ENCODE measurements around the gene METTL1.
A peak's percentile ranks its signal among the peaks of the same experiment; 100 is the strongest.
"Not testable (repeated sequence)": the region's sequence is repeated elsewhere in the genome, so short reads cannot be mapped to it uniquely, and the experiment has no call there.

Gene METTL1

GRCh38 chr12:57777911-57778310, 6.0 kb upstream of the METTL1 start:
- H3K4me3 ChIP-seq (ENCODE audit: extremely low read depth, insufficient read depth, low read length, poor library complexity, severe bottlenecking): no peak overlapping the region
- 100% methylated on average over 6 of the region's 7 CpGs; no CpG with 5 or more reads in 1 of the 2 experiments for WGBS, 2 experiments (ENCODE audit: insufficient coverage in 2 of 2)

GRCh38 chr12:57777367-57777766, 5.5 kb upstream of the METTL1 start:
- whole genome bisulfite sequencing, 2 experiments (ENCODE audit: insufficient coverage in 2 of 2): 87 to 97% methylated on average over 3 of the region's 7 CpGs
- no peak overlapping the region for H3K27ac ChIP-seq (ENCODE audit: low read depth, low read length, severe bottlenecking)
- no peak overlapping the region for H3K4me3 ChIP-seq (ENCODE audit: extremely low read depth, insufficient read depth, low read length, poor library complexity, severe bottlenecking)
- H3K36me3 ChIP-seq (ENCODE audit: control insufficient read depth, insufficient read depth, low read length): peaks cover 6% of the 10 kb centered on the region
- H3K4me1 ChIP-seq (ENCODE audit: control insufficient read depth, insufficient read depth, low read length, poor library complexity, severe bottlenecking): no peaks in the 10 kb centered on the region
- H3K9me3 ChIP-seq (ENCODE audit: control insufficient read depth, low read length): no peaks in the 10 kb centered on the region

More at GRCh38 chr12:57777911-57778310, 6.0 kb upstream of the METTL1 start:
- Histone ChIP-seq H3K9me3 (ENCODE audit: control insufficient read depth, low read length) (no peaks in the 10 kb centered on the region), H3K4me1 (ENCODE audit: control insufficient read depth, insufficient read depth, low read length, poor library complexity, severe bottlenecking) (no peaks in the 10 kb centered on the region), H3K27ac (ENCODE audit: low read depth, low read length, severe bottlenecking) (no peak overlapping the region), H3K36me3 (ENCODE audit: control insufficient read depth, insufficient read depth, low read length) (peaks cover 6% of the 10 kb centered on the region)

GRCh38 chr12:57776247-57776587, 4.3 kb upstream of the METTL1 start:
- peaks cover 6% of the 10 kb centered on the region for H3K36me3 ChIP-seq (ENCODE audit: control insufficient read depth, insufficient read depth, low read length)
- no peaks in the 10 kb centered on the region for H3K4me1 ChIP-seq (ENCODE audit: control insufficient read depth, insufficient read depth, low read length, poor library complexity, severe bottlenecking)
- H3K4me3 ChIP-seq (ENCODE audit: extremely low read depth, insufficient read depth, low read length, poor library complexity, severe bottlenecking): no peak overlapping the region
- 85 to 100% methylated on average over 1 to 2 of the region's 2 CpGs for WGBS, 2 experiments (ENCODE audit: insufficient coverage in 2 of 2)
- no peaks in the 10 kb centered on the region for H3K9me3 ChIP-seq (ENCODE audit: control insufficient read depth, low read length)
- no peak overlapping the region for H3K27ac ChIP-seq (ENCODE audit: low read depth, low read length, severe bottlenecking)

GRCh38 chr12:57775563-57776246, 3.8 kb upstream of the METTL1 start:
- peaks cover 3% of the 10 kb centered on the region for H3K4me1 ChIP-seq (ENCODE audit: control insufficient read depth, insufficient read depth, low read length, poor library complexity, severe bottlenecking)
- no peak overlapping the region for H3K27ac ChIP-seq (ENCODE audit: low read depth, low read length, severe bottlenecking)
- H3K36me3 ChIP-seq (ENCODE audit: control insufficient read depth, insufficient read depth, low read length): peaks cover 9% of the 10 kb centered on the region
- WGBS, 2 experiments (ENCODE audit: insufficient coverage in 2 of 2): 84 to 86% methylated on average over 3 to 4 of the region's 4 CpGs
- H3K9me3 ChIP-seq (ENCODE audit: control insufficient read depth, low read length): no peaks in the 10 kb centered on the region
- H3K4me3 ChIP-seq (ENCODE audit: extremely low read depth, insufficient read depth, low read length, poor library complexity, severe bottlenecking): no peak overlapping the region

- Histone ChIP-seq H3K9me3 (ENCODE audit: control insufficient read depth, low read length) (no peaks in the 10 kb centered on the region), H3K27ac (ENCODE audit: low read depth, low read length, severe bottlenecking) (no peak overlapping the region), H3K36me3 (ENCODE audit: control insufficient read depth, insufficient read depth, low read length) (peaks cover 11% of the 10 kb centered on the region), H3K4me3 (ENCODE audit: extremely low read depth, insufficient read depth, low read length, poor library complexity, severe bottlenecking) (no peak overlapping the region), H3K4me1 (ENCODE audit: control insufficient read depth, insufficient read depth, low read length, poor library complexity, severe bottlenecking) (peaks cover 3% of the 10 kb centered on the region)
- WGBS, 2 experiments (ENCODE audit: insufficient coverage in 2 of 2): no CpG with 5 or more reads among the region's 3 CpGs
Observed at GRCh38 chr12:57775044-57775443, 3.1 kb upstream of the METTL1 start.

- 97 to 100% methylated on average over 3 to 5 of the region's 11 CpGs for WGBS, 2 experiments (ENCODE audit: insufficient coverage in 2 of 2)
- H3K36me3 ChIP-seq (ENCODE audit: control insufficient read depth, insufficient read depth, low read length): peaks cover 10% of the 10 kb centered on the region
- not testable (repeated sequence) for H3K27ac ChIP-seq (ENCODE audit: low read depth, low read length, severe bottlenecking); H3K9me3 ChIP-seq (ENCODE audit: control insufficient read depth, low read length); H3K4me1 ChIP-seq (ENCODE audit: control insufficient read depth, insufficient read depth, low read length, poor library complexity, severe bottlenecking); H3K4me3 ChIP-seq (ENCODE audit: extremely low read depth, insufficient read depth, low read length, poor library complexity, severe bottlenecking)
Observed at GRCh38 chr12:57774634-57775033, 2.7 kb upstream of the METTL1 start.

GRCh38 chr12:57772429-57773322, 771 bp upstream of the METTL1 start, which contains the start of gene EEF1AKMT3:
Gene EEF1AKMT3 (plus strand): TSS chr12:57772614. CDS start chr12:57772725, 111 bp downstream.
- Histone ChIP-seq H3K4me1 (ENCODE audit: control insufficient read depth, insufficient read depth, low read length, poor library complexity, severe bottlenecking) (peaks cover 3% of the 10 kb centered on the region), H3K4me3 (ENCODE audit: extremely low read depth, insufficient read depth, low read length, poor library complexity, severe bottlenecking) (peak within 1 kb of the TSS; percentile 74), H3K36me3 (ENCODE audit: control insufficient read depth, insufficient read depth, low read length) (peaks cover 25% of the 10 kb centered on the region), H3K27ac (ENCODE audit: low read depth, low read length, severe bottlenecking) (peak within 1 kb of the TSS; percentile 96), H3K9me3 (ENCODE audit: control insufficient read depth, low read length) (no peaks in the 10 kb centered on the region)
- 0 to 6% methylated on average over 48 to 49 of the region's 67 CpGs for WGBS, 2 experiments (ENCODE audit: insufficient coverage in 2 of 2)

GRCh38 chr12:57771236-57771872, 551 bp downstream of the METTL1 start:
- 1% methylated on average over 12 to 13 of the region's 16 CpGs for WGBS, 2 experiments (ENCODE audit: insufficient coverage in 2 of 2)
- no peaks in the 10 kb centered on the region for H3K9me3 ChIP-seq (ENCODE audit: control insufficient read depth, low read length)
- peak overlapping the region; percentile 74 for H3K4me3 ChIP-seq (ENCODE audit: extremely low read depth, insufficient read depth, low read length, poor library complexity, severe bottlenecking)
- H3K36me3 ChIP-seq (ENCODE audit: control insufficient read depth, insufficient read depth, low read length): peaks cover 25% of the 10 kb centered on the region
- peaks cover 7% of the 10 kb centered on the region for H3K4me1 ChIP-seq (ENCODE audit: control insufficient read depth, insufficient read depth, low read length, poor library complexity, severe bottlenecking)
- peak overlapping the region; percentile 96 for H3K27ac ChIP-seq (ENCODE audit: low read depth, low read length, severe bottlenecking)

- H3K27ac ChIP-seq (ENCODE audit: low read depth, low read length, severe bottlenecking): no peak overlapping the region
- 91 to 98% methylated on average over 3 to 4 of the region's 4 CpGs for WGBS, 2 experiments (ENCODE audit: insufficient coverage in 2 of 2)
- no peaks in the 10 kb centered on the region for H3K9me3 ChIP-seq (ENCODE audit: control insufficient read depth, low read length)
- H3K4me1 ChIP-seq (ENCODE audit: control insufficient read depth, insufficient read depth, low read length, poor library complexity, severe bottlenecking): peaks cover 10% of the 10 kb centered on the region
- H3K36me3 ChIP-seq (ENCODE audit: control insufficient read depth, insufficient read depth, low read length): peaks cover 25% of the 10 kb centered on the region
- H3K4me3 ChIP-seq (ENCODE audit: extremely low read depth, insufficient read depth, low read length, poor library complexity, severe bottlenecking): peak overlapping the region; percentile 74
Observed at GRCh38 chr12:57770734-57771133, 1.2 kb downstream of the METTL1 start.

GRCh38 chr12:57769594-57769993, 2.3 kb downstream of the METTL1 start:
- 95 to 96% methylated on average over 9 to 10 of the region's 11 CpGs for WGBS, 2 experiments (ENCODE audit: insufficient coverage in 2 of 2)
- H3K36me3 ChIP-seq (ENCODE audit: control insufficient read depth, insufficient read depth, low read length): peaks cover 25% of the 10 kb centered on the region
- H3K9me3 ChIP-seq (ENCODE audit: control insufficient read depth, low read length): no peaks in the 10 kb centered on the region
- no peak overlapping the region for H3K27ac ChIP-seq (ENCODE audit: low read depth, low read length, severe bottlenecking)
- peaks cover 13% of the 10 kb centered on the region for H3K4me1 ChIP-seq (ENCODE audit: control insufficient read depth, insufficient read depth, low read length, poor library complexity, severe bottlenecking)
- no peak overlapping the region for H3K4me3 ChIP-seq (ENCODE audit: extremely low read depth, insufficient read depth, low read length, poor library complexity, severe bottlenecking)
